ENCODE results near the gene FAM76A. TPM values are rescaled to one million over a fixed set of nuclear protein-coding genes. Genes with fewer than 3 reads are reported as not detected.
"Not testable (repeated sequence)": the region's sequence is repeated elsewhere in the genome, so short reads cannot be mapped to it uniquely, and the experiment has no call there.

The FAM76A gene
- polyA plus RNA-seq (2013, experiment 1 of 2) = 9.6 TPM
- polyA plus RNA-seq (2013, experiment 2 of 2) = 10.6 TPM

- H3K4ac ChIP-seq (ENCODE audit: low read length) = no peak within 1 kb of the TSS
- no peak within 1 kb of the TSS for H2BK12ac ChIP-seq (ENCODE audit: low read length)
- H3K36me3 ChIP-seq (replicated peaks in 1 of 2; ENCODE audit: control insufficient read depth in 2 of 2, insufficient read depth in 2 of 2, low read length in 2 of 2) = peaks cover 1 to 23% of the 10 kb centered on the region in 2 donors
- H2BK15ac ChIP-seq (ENCODE audit: low read length) = peak within 1 kb of the TSS; percentile 28
- no peaks in the 10 kb centered on the region for H3K79me1 ChIP-seq (ENCODE audit: low read depth, low read length)
- no peak within 1 kb of the TSS for H4K8ac ChIP-seq (ENCODE audit: low read depth, low read length)
- H3K4me2 ChIP-seq (ENCODE audit: insufficient read depth, low read length, poor library complexity, severe bottlenecking) = peak within 1 kb of the TSS; percentile 74
- DNase-seq (ENCODE audit: low spot score) = peak; percentile 100
- H3K27ac ChIP-seq (replicated peaks; ENCODE audit: low read length) = peak within 1 kb of the TSS; percentile 84
- WGBS, 2 donors (ENCODE audit: extremely low coverage in 2 of 2, insufficient read length in 2 of 2, insufficient replicate concordance in 1 of 2) = no CpG with 5 or more reads among the region's 72 CpGs
- H3K9ac ChIP-seq (ENCODE audit: low read depth, low read length, poor library complexity) = peak within 1 kb of the TSS; percentile 81
- peak within 1 kb of the TSS; percentile 78 to 88 for H3K4me3 ChIP-seq (ENCODE audit: low read length in 2 of 2)
- peak within 1 kb of the TSS; percentile 95 for H3K18ac ChIP-seq (ENCODE audit: low read length)
- peaks cover 7 to 13% of the 10 kb centered on the region in 2 donors for H3K4me1 ChIP-seq (ENCODE audit: control insufficient read depth in 2 of 2, insufficient read depth in 1 of 2, low read depth in 1 of 2, low read length in 2 of 2)
- H2AFZ ChIP-seq (ENCODE audit: low read length) = peak within 1 kb of the TSS; percentile 94
- H4K91ac ChIP-seq (ENCODE audit: low read depth, low read length, poor library complexity) = no peak within 1 kb of the TSS
- no peak within 1 kb of the TSS for H2BK5ac ChIP-seq (ENCODE audit: low read length)
- H2AK5ac ChIP-seq (ENCODE audit: low read depth, low read length) = peak within 1 kb of the TSS; percentile 68
- peak within 1 kb of the TSS; percentile 56 for H3K14ac ChIP-seq (ENCODE audit: low read length)
- H3K27me3 ChIP-seq (ENCODE audit: control insufficient read depth in 3 of 3, insufficient read depth in 3 of 3, low read depth in 1 of 3, low read length in 3 of 3) = no peaks in the 10 kb centered on the region
- H3K9me3 ChIP-seq (replicated peaks in 1 of 2; ENCODE audit: control insufficient read depth in 2 of 2, insufficient read depth in 1 of 2, low read depth in 1 of 2, low read length in 2 of 2) = no peaks in the 10 kb centered on the region
- peak within 1 kb of the TSS; percentile 80 for H3K23ac ChIP-seq (ENCODE audit: low read depth, low read length, poor library complexity)
- H2BK120ac ChIP-seq (ENCODE audit: low read depth, low read length) = no peak within 1 kb of the TSS
These were observed at the start of gene FAM76A for GRCh38 chr1:27725374-27726172. FAM76A (plus strand) TSS chr1:27725961; CDS start chr1:27726081, 120 bp downstream.

- Histone ChIP-seq H2BK12ac (ENCODE audit: low read length) (no peak overlapping the region), H3K27ac (replicated peaks; ENCODE audit: low read length) (no peak overlapping the region), H3K9me3 (replicated peaks in 1 of 2; ENCODE audit: control insufficient read depth in 2 of 2, insufficient read depth in 1 of 2, low read depth in 1 of 2, low read length in 2 of 2) (peaks cover 1 to 5% of the 10 kb centered on the region in 2 donors), H3K18ac (ENCODE audit: low read length) (no peak overlapping the region), H2BK120ac (ENCODE audit: low read depth, low read length) (no peak overlapping the region), H3K36me3 (replicated peaks in 1 of 2; ENCODE audit: control insufficient read depth in 2 of 2, insufficient read depth in 2 of 2, low read length in 2 of 2) (no peaks in the 10 kb centered on the region), H2AK5ac (ENCODE audit: low read depth, low read length) (no peak overlapping the region), H3K4me3 (ENCODE audit: low read length in 2 of 2) (no peak overlapping the region), H3K9ac (ENCODE audit: low read depth, low read length, poor library complexity) (no peak overlapping the region), H4K8ac (ENCODE audit: low read depth, low read length) (no peak overlapping the region), H2BK15ac (ENCODE audit: low read length) (no peak overlapping the region), H4K91ac (ENCODE audit: low read depth, low read length, poor library complexity) (no peak overlapping the region), H3K14ac (ENCODE audit: low read length) (no peak overlapping the region), H2BK5ac (ENCODE audit: low read length) (no peak overlapping the region), H3K4me2 (ENCODE audit: insufficient read depth, low read length, poor library complexity, severe bottlenecking) (no peak overlapping the region), H3K79me1 (ENCODE audit: low read depth, low read length) (no peaks in the 10 kb centered on the region), H3K4ac (ENCODE audit: low read length) (no peak overlapping the region), H3K23ac (ENCODE audit: low read depth, low read length, poor library complexity) (no peak overlapping the region), H3K4me1 (ENCODE audit: control insufficient read depth in 2 of 2, insufficient read depth in 1 of 2, low read depth in 1 of 2, low read length in 2 of 2) (peaks cover 5 to 6% of the 10 kb centered on the region in 2 donors), H2AFZ (ENCODE audit: low read length) (no peak overlapping the region), H3K27me3 (ENCODE audit: control insufficient read depth in 3 of 3, insufficient read depth in 3 of 3, low read depth in 1 of 3, low read length in 3 of 3) (no peaks in the 10 kb centered on the region)
- no peak for DNase-seq (ENCODE audit: low spot score)
- no CpG with 5 or more reads among the region's 1 CpG for WGBS, 2 donors (ENCODE audit: extremely low coverage in 2 of 2, insufficient read length in 2 of 2, insufficient replicate concordance in 1 of 2)
These were observed 49.4 kb upstream of the FAM76A start for GRCh38 chr1:27676410-27676809.

GRCh38 chr1:27678747-27679146, 47.0 kb upstream of the FAM76A start:
- Histone ChIP-seq H2AFZ (ENCODE audit: low read length) (no peak overlapping the region), H3K36me3 (replicated peaks in 1 of 2; ENCODE audit: control insufficient read depth in 2 of 2, insufficient read depth in 2 of 2, low read length in 2 of 2) (no peaks in the 10 kb centered on the region), H3K9me3 (replicated peaks in 1 of 2; ENCODE audit: control insufficient read depth in 2 of 2, insufficient read depth in 1 of 2, low read depth in 1 of 2, low read length in 2 of 2) (peaks cover 1 to 5% of the 10 kb centered on the region in 2 donors), H3K4ac (ENCODE audit: low read length) (no peak overlapping the region), H3K23ac (ENCODE audit: low read depth, low read length, poor library complexity) (no peak overlapping the region), H3K14ac (ENCODE audit: low read length) (no peak overlapping the region), H3K4me3 (ENCODE audit: low read length in 2 of 2) (no peak overlapping the region), H2BK15ac (ENCODE audit: low read length) (no peak overlapping the region), H2BK120ac (ENCODE audit: low read depth, low read length) (no peak overlapping the region), H3K27ac (replicated peaks; ENCODE audit: low read length) (no peak overlapping the region), H3K27me3 (ENCODE audit: control insufficient read depth in 3 of 3, insufficient read depth in 3 of 3, low read depth in 1 of 3, low read length in 3 of 3) (no peaks in the 10 kb centered on the region), H3K9ac (ENCODE audit: low read depth, low read length, poor library complexity) (no peak overlapping the region), H2AK5ac (ENCODE audit: low read depth, low read length) (no peak overlapping the region), H3K4me2 (ENCODE audit: insufficient read depth, low read length, poor library complexity, severe bottlenecking) (no peak overlapping the region), H3K18ac (ENCODE audit: low read length) (no peak overlapping the region), H4K8ac (ENCODE audit: low read depth, low read length) (no peak overlapping the region), H3K4me1 (ENCODE audit: control insufficient read depth in 2 of 2, insufficient read depth in 1 of 2, low read depth in 1 of 2, low read length in 2 of 2) (no peaks in the 10 kb centered on the region), H2BK12ac (ENCODE audit: low read length) (no peak overlapping the region), H2BK5ac (ENCODE audit: low read length) (no peak overlapping the region), H3K79me1 (ENCODE audit: low read depth, low read length) (no peaks in the 10 kb centered on the region), H4K91ac (ENCODE audit: low read depth, low read length, poor library complexity) (no peak overlapping the region)
- no peak for DNase-seq (ENCODE audit: low spot score)

- H3K4me3 ChIP-seq (ENCODE audit: low read length in 2 of 2); H3K18ac ChIP-seq (ENCODE audit: low read length); H3K4me1 ChIP-seq (ENCODE audit: control insufficient read depth in 2 of 2, insufficient read depth in 1 of 2, low read depth in 1 of 2, low read length in 2 of 2); H3K27ac ChIP-seq (replicated peaks; ENCODE audit: low read length); H3K79me1 ChIP-seq (ENCODE audit: low read depth, low read length); H2BK120ac ChIP-seq (ENCODE audit: low read depth, low read length); H2AK5ac ChIP-seq (ENCODE audit: low read depth, low read length); H3K27me3 ChIP-seq (ENCODE audit: control insufficient read depth in 3 of 3, insufficient read depth in 3 of 3, low read depth in 1 of 3, low read length in 3 of 3); H2BK15ac ChIP-seq (ENCODE audit: low read length); H3K23ac ChIP-seq (ENCODE audit: low read depth, low read length, poor library complexity); H2BK5ac ChIP-seq (ENCODE audit: low read length); DNase-seq (ENCODE audit: low spot score); H3K9ac ChIP-seq (ENCODE audit: low read depth, low read length, poor library complexity); H2BK12ac ChIP-seq (ENCODE audit: low read length); H3K4ac ChIP-seq (ENCODE audit: low read length); H3K36me3 ChIP-seq (replicated peaks in 1 of 2; ENCODE audit: control insufficient read depth in 2 of 2, insufficient read depth in 2 of 2, low read length in 2 of 2); H4K8ac ChIP-seq (ENCODE audit: low read depth, low read length); H3K9me3 ChIP-seq (replicated peaks in 1 of 2; ENCODE audit: control insufficient read depth in 2 of 2, insufficient read depth in 1 of 2, low read depth in 1 of 2, low read length in 2 of 2); H4K91ac ChIP-seq (ENCODE audit: low read depth, low read length, poor library complexity); H3K4me2 ChIP-seq (ENCODE audit: insufficient read depth, low read length, poor library complexity, severe bottlenecking); H3K14ac ChIP-seq (ENCODE audit: low read length); H2AFZ ChIP-seq (ENCODE audit: low read length): not testable (repeated sequence)
- no CpG with 5 or more reads among the region's 2 CpGs for WGBS, 2 donors (ENCODE audit: extremely low coverage in 2 of 2, insufficient read length in 2 of 2, insufficient replicate concordance in 1 of 2)
These were observed 45.5 kb upstream of the FAM76A start for GRCh38 chr1:27680225-27680791.
